Stimulated activated CD4-positive, alpha-beta T cell treated with anti-CD3 and anti-CD28 coated beads, Interleukin-4, amount 100 ng/mL, for 48 hours (primary cell): ENCODE measurements around the gene FLOT1.
A peak's percentile ranks its signal among the peaks of the same experiment; 100 is the strongest.

Experiments
- DNase-seq, 2 donors: peaks; one replicate each; pipeline ENCODE4 v3.0.0-alpha.2; 2020; ENCODE audit warnings: low read depth in 2 of 2

Gene FLOT1

DNA sequence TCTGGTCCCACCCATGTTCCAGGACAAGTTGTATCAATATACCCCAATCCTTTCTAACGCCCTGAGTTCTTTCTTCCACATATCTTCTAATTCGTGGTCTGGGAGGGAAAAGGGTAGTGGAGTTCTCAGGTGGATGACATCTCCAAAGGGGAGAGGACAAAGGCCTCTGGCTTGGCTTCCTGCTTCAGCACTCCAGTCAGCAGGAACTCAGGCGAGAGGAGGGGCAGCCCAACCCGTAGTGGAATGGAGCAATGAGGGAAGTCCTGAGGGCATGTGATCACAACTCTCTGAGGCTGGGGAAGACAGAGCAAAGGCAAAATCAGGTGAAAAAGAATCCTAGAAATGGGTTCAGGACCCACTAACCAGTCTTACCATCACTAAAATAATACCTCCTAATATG, 42.1 kb downstream of the FLOT1 start:
- no peak for DNase-seq

DNA sequence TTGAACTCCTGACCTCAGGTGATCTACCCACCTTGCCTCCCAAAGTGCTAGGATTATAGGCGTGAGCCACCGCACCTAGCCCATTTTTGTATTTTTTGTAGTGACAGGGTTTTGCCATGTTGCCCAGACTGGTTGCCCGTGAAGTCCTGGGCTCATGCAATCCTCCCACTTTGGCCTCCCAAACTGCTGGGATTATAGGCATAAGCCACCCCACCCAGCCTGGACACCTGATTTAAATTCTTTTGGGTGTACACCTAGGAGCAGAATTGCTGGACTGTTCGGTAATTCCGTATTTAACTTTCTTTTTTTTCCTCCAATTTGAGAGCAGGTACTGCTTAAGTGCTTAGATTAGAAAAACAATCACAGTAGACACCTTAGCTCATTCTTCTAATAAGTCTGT, 46.1 kb downstream of the FLOT1 start:
- no peak for DNase-seq

DNA sequence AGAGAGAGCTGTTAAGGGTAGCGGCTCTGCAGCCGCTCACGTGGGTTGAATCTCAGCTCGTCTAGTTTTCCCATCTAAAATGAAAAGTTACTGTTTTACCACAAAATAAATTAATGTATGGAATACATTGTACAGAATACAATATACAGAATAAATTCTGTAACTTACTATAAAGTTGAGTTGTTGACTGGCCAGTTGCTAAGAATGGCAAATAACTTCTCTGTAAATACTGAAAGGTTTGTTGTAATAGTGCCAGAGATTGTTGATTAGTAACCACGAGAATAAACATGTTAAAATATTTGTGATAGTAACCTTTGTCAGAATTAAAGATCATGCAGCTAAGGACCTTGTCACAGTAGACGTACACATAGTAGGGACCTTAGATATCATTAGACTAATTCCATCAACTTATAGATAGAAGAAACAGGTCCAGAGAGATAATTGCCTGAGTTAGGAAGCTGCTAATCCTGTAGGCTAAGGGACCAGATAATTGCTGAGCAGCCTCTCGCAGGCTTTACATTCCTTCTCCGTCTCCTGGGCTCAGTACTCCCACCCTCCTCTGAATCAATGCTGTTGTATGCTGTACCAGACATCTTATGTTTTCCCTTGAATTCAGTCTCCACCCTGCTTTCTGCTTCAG, 51.2 kb downstream of the FLOT1 start:
- DNase-seq, result no peak

DNA sequence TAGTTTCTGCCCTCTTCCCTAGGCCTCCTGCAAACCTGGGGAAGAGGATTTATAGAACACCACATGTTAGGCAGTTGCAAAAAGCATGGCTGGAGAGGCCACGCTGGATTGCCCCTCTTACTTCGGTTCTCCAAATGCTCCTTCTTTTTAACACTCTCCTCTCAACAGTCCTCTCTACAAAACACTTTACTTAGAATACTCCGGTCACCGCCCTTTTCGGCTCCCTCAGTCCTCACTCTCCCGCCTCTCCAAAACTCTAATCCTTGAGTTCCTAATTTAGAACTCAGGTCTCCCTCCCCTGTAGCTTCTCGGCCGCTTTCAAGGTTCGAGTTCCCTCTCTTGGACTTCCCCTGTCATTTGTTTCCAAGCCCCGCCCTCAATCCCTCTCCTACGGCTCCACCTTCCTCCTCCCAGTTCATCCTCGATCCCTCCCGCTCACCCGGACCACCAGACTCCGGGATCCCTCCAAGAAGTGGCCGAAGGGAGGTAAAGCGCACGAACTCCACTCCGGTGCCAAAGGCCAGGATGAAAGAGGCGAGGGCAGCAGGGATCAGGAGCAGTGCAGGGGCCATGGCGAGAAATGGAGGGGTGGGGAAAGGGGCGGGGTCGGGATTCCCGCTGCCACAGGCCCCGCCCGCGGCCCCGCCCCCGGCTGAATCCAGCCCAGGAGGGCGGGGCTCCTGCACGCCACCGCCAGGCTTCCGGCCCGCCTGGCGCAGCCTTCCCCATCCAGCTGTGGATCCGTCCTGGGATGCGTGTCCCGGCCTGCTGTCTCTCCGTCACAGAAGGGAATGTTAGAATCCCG, 51.9 kb downstream of the FLOT1 start, which contains the start of gene NRM:
TSS of gene NRM (minus strand) at position 582 of the 805 bp plus-strand sequence. CDS start at position 572, 10 bp downstream.
- DNase-seq, result peak; percentile 78 to 79

DNA sequence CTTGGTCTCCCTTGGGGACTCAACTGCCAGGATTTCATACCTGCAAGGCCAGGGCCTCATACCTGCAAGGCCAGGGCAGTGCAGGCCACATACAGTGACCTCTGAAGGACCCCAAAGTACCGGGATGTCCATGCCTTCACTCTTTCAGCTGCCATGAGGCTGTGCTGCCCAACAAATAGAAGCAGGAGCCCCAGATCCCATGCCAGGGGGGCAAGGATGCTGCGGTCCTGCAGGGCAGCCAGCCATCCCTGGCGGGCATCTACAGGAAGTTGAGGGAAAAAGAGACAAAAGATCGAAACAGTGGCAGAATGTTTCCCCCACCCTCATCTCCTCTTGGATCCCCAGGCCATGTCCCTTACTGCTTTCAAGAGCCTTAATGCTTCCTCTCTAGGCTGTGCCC, 52.5 kb downstream of the FLOT1 start:
- no peak for DNase-seq

DNA sequence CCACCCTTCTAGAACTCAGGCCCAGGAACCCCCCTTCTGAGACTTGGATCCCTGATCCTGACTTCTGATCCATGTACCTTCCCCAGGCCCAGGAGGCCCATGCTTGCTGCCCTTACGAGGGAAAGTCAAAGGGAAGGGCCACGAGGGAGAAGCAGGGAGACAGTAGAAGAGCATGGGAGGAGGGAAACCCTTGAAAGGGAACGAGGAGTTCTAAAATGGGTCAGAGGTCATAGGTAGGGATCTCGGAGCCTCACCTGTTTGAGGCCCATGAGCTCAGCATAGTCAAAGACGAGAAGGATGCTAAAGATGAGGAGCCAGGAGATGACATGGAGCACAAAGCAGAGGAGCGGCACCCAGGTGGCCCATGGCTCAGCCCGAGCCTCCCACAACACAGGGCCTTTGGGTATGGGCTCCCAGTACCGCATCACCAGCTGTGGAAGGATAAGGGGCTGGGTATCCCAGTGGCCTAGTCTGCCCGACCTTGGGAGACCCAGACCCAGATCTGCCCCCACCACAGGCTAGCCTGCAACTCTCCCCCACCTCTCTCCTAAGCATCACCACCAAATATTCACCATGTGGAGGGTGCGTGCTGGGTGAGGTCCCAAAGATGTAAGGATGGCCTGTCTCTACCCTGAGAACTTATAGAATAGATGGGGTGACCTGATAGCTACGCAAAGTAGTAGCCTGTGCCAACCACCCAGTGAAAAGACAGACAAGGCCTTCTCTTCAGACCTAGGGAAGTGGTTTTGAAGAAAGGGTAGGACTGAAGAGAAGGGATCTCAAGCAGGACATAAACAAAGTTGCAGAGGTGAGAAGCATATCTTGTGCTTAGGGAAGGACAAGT, 53.2 kb downstream of the FLOT1 start:
- DNase-seq, result no peak

DNA sequence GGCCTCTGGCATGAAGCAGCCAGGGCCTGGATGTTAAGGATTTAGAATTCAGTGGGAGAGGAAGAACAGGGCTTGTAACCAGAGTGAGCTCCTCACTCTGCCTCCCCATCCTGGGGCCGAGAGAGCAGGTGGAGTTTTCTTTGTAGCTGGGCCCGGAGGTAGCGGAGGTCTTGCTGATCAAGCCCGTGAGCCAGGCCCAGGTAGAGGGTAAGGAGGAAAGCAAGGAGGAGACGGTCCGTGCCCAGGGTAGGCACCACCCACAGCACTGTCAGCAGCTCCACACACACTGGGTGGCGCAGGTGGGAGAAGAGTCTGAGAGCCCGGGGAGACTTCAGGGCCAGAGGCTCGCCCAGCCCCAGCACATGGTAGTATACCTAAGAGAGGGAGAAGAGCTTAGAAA, 53.9 kb downstream of the FLOT1 start:
- DNase-seq, result no peak

DNA sequence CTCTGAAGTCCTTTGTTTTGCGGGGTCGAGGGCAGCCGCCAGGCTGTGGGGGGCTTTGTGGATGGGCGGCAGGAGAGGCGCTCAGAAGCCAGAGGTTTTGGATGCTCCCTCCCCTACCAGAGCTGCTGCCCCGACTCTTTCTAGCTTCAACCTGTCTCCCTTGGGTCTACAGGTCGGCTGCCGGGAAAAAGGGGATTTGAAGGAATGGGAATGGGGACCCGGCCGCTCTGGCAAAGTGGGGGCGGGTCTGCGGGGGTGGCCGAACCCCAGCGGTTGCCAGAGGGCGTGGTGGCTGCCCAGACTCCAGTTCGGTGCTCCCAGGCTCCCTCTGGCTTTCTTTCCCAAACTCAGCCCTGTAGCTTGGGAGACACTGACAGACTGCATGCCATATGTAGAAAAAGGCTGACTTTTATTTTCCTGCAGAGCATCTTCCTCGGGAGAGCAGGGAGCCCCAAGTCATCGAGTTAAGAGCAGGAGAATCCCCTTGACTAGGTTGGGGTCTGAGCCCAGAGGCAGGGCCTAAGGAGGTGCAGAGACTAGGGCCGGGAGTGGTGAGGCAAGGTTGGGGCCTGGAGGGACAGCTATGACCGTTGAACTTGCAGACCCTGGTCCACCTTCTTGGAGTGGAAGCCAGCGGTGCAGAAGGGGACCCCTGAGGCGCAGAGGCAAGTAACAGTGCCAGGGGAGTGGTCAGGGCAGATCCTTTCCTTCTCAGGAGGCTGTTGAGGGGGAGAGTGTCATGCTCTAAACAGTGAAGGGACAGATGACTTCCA, 54.6 kb downstream of the FLOT1 start:
- DNase-seq, result no peak

DNA sequence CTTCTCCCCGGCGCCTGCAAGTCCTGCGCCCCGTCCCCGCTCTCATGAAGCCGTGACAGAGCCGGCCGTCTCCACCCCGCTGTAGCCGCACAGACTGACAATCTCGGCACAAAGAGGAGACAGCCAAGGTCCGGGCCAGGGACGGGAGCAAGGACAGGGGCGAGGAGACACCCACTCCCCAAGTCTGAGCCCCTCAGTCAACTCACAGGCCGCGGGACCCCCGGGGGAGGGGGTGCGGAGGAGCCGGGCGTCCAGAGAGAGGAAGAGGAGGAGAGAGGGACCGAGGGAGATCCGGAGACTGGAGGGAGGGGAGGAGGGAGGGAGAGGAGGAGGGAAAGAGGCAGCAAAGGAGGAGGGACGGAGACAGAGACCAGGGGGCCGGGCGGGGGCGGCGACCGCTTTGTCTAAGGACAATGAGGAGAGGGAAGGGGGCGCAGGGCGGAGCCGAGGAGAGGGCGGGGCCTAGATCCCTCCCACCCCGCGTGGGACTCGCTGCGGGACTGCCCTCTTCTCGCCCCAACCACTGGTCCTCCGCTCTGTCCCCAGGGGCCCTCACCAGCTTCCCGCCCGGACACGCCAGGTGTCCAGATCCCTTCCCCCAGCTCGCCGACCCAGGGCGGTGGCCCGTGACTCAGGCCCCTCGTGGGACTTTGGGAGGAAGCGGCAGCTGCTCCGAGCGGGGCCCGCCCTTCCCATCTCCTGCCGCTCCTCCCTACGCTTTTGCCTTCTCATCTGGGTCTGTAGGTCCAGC, 55.4 kb downstream of the FLOT1 start:
- DNase-seq, result peak; percentile 82 to 90

DNA sequence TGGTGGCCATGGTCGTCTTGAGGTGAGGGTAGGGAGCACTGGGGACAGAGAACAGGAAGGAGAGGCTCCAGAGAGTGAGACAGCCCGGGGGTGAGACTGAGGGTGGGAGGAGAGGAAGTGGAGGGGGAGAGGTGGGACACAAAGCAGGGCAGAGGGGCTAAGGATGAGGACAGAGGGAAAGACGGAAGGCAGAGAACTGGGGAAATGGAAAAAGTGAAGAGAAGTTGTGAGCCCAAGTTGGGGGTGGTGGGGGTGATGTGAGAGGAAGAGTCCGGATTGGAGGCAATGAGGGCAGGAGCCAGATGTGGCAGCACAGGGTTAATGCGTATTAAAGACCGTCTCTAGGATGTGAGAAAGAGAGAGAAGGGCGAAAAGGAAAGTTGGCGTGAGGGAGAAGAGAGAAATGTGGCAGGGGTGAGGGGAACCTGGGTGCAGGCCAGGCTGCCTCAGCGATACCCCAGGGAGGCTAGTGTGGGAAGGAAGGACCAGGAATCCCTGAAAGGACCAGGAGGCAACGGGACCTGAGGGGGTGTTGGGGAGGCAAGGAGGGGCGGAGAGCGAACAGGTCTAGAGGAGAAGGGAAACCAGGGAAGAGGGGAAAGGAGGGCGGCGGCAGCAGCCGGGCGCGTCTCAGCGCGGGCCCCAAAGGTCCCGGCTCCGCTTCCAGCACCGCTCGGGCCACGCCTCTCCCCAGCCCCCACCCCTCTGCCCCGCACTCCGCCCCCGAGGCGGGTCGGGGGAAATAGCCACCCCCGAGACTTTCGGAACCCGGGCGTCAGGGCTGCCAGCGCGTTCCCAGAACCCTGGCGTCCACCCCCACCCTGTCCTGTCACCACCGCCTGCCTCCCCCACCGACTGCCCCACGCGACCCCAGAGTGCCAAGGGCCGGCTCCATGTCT, 56.2 kb downstream of the FLOT1 start, which contains the start of gene PPP1R18:
TSS of gene PPP1R18 (minus strand) at position 637 of the 899 bp plus-strand sequence. CDS start at position 10, 627 bp downstream.
- DNase-seq, result peak; percentile 79 to 86

DNA sequence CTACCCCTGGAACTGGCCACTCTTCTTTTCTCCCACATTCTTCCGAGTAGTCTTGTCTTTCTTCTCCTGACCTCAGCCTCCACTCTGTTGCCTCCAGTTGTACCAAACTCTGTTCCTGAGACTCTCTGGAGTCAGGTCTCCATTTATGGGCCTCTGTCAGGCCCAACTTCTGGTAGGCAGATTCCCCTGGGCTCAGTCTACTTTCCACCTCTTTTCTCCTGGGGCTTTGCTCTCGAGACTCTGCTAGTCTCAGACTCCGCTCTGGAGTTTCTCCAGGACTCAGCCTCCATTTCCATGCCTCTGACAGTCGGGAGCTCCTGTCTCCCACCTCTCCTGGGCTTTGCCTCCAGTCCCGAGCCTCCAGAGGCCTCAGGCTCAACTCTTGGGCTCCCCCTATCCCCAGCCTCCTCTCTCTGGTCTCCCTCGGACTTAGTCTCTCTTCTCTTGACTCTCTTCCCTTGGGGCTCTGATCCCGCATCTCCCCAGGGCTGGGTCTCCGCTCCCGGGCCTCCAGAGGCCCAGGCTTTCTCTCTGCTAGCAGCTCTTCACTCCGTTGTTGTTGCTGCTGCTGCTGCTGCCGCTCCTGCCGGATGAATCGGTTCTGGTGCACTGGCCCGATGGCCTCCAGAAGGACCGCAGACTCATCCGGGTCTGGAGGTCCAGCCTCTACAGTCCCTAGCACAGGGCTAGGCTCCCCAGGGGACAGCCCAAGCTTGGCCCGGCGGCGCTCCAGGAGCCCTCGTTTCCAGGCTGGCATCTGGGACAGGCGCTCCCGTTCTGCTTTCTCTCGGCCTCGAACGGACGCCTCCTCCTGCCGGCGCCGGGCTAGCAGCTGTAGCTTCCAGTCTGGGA, 57.1 kb downstream of the FLOT1 start:
- DNase-seq, result no peak

DNA sequence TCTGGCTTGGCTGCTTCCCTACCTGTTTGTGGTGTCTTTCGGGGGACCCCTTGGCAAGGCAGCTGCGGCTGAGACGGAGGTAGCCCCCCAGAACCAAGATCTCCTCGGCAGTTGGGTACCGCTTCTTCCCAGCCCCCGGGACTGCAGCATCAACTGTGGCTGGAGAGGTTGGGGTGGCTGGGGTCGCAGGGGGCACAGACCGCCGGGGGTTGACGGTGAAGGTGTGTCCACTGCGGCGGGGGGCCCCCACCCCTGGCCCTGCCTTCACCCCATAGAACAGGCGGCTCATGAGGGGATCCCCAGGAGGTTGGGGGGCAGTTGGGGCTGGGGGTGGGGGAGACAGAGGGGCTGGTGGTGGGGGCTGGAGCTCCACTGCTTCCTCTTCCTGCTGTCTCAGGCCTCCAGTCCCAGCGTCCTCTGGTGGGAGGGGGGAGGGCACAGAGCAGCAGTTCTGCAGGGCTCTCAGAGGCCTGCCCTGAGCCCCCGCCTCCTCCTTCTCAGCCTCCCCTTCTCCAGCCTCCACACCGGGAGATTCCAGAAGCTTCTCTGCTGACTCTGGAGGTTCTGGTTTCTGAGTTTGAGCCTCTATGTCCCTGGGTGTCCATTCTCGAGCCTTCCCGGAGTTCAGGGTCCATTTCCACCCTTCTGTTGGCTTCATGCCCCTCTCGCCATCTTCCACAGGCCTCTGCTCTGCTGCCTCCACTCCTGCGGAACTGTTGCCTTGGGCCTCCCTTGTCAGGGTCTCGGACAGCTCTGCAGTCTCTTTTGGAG, 57.9 kb downstream of the FLOT1 start:
- peak in 1 of 2 donors; percentile 48 for DNase-seq

DNA sequence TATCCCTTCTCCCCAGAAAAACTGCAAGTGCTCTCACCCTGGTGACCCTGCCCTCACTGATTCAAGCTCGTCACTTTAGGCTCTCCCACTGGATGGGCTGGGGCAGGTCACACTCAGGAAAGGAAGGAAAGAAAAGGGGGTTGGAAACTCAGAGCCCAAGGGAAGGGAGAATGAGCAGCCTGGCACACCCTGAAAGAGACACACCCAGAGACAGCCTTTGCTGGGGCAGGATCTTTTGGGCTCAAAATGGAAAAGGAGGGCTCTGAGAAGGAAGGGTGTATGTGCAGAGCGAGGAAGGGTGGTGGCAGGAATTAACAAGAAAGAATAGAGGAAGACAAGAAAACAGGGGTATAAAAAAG, 58.5 kb downstream of the FLOT1 start:
- DNase-seq, result no peak

DNA sequence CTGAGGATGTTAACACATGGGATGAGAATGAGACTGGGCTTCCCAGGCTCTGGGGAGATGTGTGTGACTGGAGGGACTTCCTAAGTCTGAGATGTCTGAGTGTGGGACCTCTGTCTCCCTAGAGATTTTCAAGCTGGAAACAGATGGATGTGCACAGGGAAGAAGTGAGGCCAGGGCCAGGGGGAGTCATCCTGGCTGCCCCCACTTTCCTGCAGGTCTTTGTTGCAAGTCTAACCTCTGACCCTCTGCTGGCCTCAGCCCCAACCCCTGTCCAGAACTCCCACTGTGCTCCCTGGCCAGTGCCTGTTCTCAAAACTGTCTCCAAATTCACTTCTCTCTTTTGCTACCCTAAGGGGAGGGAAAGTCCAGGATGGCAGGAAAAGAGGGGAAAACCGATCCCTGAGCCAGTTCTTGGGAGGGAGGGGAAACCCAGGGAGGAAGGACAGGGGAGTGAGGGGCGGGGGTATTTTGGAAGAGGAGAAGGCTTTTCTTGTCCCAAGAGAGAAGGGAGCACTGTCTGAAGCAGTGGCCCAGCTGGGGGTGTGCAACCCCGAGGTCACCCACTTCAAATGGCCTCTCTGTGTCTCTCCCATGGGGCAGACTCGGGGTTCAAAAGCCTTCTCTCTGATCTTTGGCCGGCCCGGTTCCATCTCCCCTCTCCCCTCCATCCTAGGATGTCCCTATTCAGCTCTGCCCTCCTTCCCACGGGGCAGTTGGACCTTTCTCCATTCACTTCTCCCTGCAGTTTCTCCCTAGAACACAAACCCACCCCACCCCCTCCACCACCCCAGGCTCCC, 59.1 kb downstream of the FLOT1 start:
- no peak for DNase-seq

DNA sequence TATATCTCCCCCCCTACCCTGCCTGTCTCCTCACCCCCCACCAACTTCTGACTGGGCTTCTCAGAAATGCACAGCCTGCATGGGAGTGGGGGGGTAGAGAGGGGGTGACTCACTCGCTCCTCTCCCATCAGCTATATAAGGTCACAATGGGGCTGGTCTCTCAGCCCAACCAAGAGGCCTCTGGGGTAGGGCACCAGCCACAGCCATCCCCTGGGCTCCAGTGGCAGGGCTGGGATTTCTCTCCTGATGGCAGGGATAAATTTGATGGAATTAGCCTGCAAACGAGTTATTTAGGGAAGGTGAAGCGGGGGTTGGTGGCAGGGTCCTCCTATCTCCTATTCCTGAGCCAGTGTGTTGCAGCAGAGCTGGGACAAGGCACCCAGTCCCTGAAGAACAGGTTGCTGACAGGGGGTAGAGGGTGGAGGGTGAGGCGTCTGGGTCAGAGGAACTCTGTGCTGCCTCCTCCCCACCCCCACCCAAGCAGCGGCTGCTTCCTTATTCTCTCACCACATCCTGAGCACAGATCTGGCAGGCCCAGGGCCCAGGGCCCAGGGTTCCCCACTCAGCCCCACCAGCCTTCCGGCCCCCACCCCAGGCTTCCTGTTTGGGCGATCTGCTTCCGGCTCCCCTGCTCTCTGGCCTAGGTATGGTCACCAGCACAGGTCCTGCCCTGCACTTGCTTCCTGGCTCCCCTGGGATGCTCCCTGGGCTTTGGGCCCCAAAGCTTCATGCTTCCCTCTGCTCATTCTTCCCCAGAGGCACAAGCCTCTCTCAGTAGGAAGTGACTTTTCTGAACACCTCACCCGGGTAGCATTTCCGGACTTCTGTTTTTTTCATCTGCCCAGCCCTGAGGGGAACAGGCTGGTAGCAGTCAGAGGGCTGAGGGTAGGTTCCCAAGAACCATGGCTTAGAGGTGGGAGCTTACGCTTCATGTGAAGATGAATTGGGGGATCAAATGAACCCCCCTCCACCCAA, 60.1 kb downstream of the FLOT1 start:
- DNase-seq, result peak; percentile 75 to 80

DNA sequence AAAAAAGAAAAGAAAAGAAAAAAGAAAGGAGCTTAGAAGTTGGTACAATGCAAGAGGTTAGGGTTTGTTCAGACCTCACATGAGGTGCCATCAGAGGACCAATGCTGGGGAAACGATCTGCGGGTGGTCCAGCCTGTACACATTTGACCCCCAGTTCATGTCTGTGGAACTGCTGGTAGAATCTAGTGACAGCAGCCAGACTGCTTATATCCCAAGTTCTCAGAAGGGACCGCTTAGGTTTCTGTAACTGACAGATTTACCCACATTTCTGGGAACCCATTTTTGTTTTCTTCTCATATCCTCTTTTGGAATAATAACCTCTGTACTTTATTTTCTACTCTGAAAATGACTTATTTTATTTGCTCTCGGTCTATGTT, 60.7 kb downstream of the FLOT1 start:
- DNase-seq, result no peak
